NK-92 (cell line): ENCODE results near the gene ZNF329.

Experiments
- DNase-seq: peaks from one replicate; lab custom pipeline; 2025; ENCODE audit not compliant: unreplicated experiment; lab: John Stamatoyannopoulos, UW

The ZNF329 gene

GRCh38 chr19:58118979-58119733 is 31.4 kb downstream of the ZNF329 start:
- DNase-seq: no peak

GRCh38 chr19:58117841-58118575 is 32.6 kb downstream of the ZNF329 start:
- DNase-seq: no peak

- DNase-seq: no peak
Measured at GRCh38 chr19:58108546-58108817, 42.1 kb downstream of the ZNF329 start.

- no peak for DNase-seq
Measured at GRCh38 chr19:58107778-58108545, 42.6 kb downstream of the ZNF329 start.

GRCh38 chr19:58098682-58098998 is 51.9 kb downstream of the ZNF329 start:
- DNase-seq: no peak

GRCh38 chr19:58097781-58098681 is 52.6 kb downstream of the ZNF329 start, which contains the start of gene ZSCAN18:
ZSCAN18 (minus strand) TSS chr19:58098231; CDS start chr19:58090267, 7,964 bp downstream.
- peak; percentile 73 for DNase-seq

GRCh38 chr19:58097349-58097748 is 53.2 kb downstream of the ZNF329 start:
- DNase-seq: no peak

- no peak for DNase-seq
Measured at GRCh38 chr19:58096884-58097283, 53.7 kb downstream of the ZNF329 start.

- DNase-seq: no peak
Measured at GRCh38 chr19:58095328-58095727, 55.3 kb downstream of the ZNF329 start.

GRCh38 chr19:58093071-58093470 is 57.5 kb downstream of the ZNF329 start:
- no peak for DNase-seq

- DNase-seq: no peak
Measured at GRCh38 chr19:58091251-58091995, 59.2 kb downstream of the ZNF329 start.

GRCh38 chr19:58089846-58090245 is 60.7 kb downstream of the ZNF329 start:
- DNase-seq: no peak

GRCh38 chr19:58088521-58089052 is 62.0 kb downstream of the ZNF329 start:
- DNase-seq: no peak

- no peak for DNase-seq
Measured at GRCh38 chr19:58086825-58087710, 63.5 kb downstream of the ZNF329 start.

- DNase-seq: no peak
Measured at GRCh38 chr19:58085348-58085875, 65.2 kb downstream of the ZNF329 start.

GRCh38 chr19:58084596-58085347 is 65.8 kb downstream of the ZNF329 start:
- DNase-seq: no peak

GRCh38 chr19:58083021-58083420 is 67.6 kb downstream of the ZNF329 start:
- no peak for DNase-seq

- no peak for DNase-seq
Measured at GRCh38 chr19:58079792-58080191, 70.8 kb downstream of the ZNF329 start.
